GM21367 (cell line): ENCODE data around the gene PDZD4.

Source experiments
- ATAC-seq: cut with Tn5 transposase; IDR thresholded peaks from one replicate; pipeline ENCODE4 v1.9.1; 2021; ENCODE audit not compliant: unreplicated experiment

PDZD4 gene

DNA sequence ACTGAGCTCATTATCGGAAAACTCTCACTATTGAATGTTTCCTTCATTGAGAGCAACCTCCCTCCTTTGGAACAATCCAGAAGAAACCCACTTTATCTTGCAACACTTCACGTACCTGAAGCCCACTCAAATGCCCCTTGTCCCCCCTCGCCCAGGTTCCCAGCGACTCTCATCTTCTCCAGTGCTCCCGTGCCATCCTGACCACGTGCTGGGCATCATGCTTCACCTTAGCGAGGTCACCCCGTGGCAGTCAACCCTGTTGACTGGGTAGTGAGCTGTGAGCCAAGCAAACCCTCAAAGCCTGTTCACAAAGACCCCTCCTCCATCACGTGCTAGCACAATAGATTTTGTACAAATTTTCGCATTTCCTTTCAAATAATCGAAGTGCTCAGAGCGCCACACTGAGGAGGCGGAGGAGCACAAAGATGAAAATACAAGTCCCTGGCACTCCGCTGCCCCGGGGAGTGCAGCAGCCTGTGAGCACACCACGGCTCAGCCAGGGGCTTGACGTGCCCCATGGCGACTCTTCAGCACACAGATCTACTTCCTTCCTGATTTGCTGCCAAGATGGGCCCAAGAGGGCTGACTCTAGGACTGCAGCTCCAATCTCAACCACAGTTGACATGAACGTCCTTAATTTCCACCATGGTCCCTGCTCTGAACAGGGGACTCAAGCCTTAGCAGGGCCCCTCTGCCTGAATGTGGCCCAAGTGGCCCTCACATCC is 15.6 kb downstream of the PDZD4 start:
- ATAC-seq, result no peak

GRCh38 chrX:153813161-153813560 is 17.2 kb downstream of the PDZD4 start:
- no peak for ATAC-seq

- ATAC-seq, result no peak
Measured at GRCh38 chrX:153812220-153812619, 18.1 kb downstream of the PDZD4 start.

- no peak for ATAC-seq
Measured at GRCh38 chrX:153807976-153808375, 22.4 kb downstream of the PDZD4 start.

DNA sequence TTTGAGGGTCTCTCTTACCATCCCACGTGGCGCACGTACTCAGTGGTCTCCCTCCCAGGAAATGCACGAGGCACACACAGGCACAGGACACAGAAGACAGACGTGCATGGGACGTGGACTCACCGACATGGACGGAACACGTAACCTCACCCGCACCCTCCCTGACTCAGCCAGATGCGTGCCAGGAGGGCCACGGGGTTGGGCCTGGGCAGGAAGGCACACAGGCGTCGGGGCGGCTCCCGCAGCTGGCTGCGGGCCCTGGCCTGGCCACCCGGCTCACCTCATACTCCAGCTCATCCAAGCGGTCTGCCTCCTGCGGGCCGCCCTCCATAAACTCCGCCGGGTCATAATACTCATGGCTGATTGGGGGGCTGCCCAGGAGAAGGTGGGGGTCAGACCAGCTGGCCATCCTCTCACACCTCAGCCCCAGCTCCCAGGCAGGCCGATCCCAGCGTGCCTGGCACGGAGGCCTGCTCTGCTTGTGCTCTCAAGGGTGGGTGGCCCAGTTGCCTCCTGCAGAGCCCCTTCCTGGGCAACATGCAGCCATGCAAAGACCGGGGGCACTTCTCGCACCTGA is 23.3 kb downstream of the PDZD4 start:
- ATAC-seq, result no peak

- ATAC-seq, result no peak
Measured at GRCh38 chrX:153805436-153805835, 24.9 kb downstream of the PDZD4 start.

DNA sequence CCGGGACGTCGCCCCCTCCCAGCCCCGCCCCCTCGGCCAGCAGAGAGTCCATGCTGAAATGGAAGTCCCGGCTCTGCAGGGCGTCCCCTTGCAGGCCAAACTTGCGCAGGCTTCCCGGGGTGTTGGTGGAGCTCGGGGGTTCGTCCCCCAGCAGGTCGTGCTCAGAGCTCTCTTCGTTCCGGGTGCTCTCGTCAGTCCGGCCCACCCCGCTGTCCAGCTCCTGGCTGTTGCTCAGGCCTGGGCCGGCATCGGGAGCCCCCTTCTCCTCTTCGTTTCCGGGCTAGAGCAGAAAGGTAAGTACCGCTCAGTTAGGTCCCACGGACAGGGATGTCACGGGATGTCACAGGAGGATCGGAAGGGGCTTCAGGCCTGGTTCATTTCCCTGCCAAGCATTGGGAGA is 25.7 kb downstream of the PDZD4 start:
- no peak for ATAC-seq

DNA sequence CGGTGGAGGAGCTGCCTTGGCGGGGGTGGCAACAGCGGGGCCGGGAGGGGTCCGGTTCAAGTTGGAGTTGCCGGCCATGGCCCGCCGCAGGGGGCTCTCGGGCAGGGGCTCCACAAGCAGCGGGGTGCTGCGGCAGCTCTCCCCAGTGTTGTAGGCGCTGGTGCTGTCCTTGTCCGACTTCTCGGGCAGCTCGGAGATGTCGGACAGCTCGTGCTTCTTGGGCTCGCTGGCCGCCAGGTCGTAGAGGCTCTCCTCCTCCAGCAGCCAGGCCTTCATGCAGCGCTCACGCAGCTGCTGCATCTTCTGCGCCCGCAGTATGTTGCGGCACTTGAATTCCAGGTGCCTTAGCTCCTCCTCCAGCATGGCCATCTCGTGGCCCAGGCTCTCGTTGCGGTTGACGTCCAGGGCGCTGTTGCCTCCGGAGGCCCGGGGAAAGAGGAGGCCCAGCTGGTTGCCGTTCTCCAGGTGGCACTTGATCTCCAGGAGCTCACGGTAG is 26.2 kb downstream of the PDZD4 start:
- ATAC-seq, result no peak

DNA sequence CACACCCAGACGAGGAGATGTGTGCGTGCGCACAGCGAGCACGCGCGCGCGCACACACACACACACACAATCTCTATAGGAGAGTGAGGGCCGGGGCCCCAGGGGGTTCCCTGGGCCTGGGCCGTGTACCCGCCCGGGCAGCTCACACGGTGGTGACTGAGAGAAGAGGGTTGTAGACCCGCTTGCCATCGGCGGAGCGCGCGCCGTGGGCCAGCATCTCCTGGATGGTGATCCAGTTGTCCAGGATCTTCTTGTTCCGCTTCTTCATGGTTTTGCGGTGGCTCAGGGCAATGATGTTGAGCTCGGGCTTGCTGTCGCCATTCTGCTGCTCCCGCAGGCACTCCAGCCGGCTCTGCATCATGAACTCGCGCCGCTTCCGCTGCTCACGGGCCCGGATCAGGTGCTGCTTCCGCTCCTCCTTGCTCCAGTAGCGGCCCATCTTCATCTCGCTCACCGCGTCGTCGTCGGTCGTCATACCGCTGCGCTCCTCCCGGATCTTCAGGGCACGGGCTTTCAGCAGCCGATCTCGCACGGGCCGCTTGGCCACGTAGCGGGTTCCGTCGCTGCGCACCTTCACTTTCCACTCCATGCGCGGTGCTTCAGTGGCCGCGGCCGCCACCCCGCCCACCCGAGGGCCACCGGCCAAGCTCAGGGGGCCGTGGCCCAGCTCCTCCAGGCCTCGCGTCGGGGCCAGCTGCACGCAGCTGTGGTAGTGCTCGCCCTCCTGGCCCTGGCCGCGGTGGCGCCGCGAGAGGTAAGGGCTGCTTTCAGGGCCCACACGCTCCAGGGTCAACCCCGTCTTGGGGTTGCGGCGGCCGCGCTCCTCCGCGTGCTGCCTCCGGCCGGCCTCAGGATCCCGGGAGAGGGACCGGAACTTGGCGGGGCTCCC is 26.9 kb downstream of the PDZD4 start:
- ATAC-seq, result no peak

- ATAC-seq, result no peak
Measured at GRCh38 chrX:153802513-153803045, 27.8 kb downstream of the PDZD4 start.

DNA sequence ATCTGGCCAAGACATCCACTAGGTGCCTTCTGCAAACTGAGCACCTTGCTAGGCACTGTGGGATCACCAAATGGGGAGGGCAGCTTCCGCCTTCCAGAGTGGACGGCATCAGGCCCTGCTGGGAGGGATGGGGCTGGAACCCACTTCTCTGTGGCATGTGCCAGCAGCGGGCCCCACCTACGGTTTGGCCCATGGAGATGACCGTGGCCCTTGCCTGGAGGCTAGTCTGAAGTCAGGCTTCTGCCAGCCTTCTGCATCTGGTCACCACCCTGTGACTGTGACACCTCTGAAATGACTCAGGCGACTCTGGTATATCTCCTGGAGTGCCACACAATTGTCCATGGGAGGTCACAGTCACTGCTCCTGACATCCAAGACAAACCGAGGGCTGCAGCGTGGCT is 28.7 kb downstream of the PDZD4 start:
- ATAC-seq, result no peak

GRCh38 chrX:153800746-153801145 is 29.6 kb downstream of the PDZD4 start:
- ATAC-seq, result no peak

DNA sequence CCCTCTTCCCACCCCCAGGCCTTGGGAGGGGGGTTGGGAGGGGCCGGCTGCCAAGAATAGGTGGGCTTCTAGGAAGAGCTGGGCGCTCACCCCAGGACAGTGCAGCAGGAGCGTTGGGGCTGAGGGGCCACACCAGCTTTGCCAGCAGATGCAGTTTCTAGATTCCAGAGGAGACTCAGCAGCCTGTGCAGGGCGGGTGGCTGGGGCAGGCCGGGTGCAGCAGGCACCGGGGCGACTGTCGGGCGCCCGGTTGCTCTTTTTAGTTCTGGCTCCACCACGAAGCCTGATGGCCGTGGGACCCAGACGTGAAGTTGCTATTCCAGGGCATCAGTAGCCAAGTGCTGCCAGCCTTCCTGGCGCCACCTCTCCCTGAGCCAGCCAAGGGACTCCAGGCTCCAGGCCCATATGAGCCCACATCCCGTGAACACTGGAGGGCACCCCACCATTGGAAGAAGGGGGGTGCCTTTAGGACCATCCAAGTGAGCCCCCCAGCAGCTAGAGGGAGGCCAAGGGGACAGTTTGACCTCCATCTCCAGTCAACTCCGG is 30.1 kb downstream of the PDZD4 start:
- ATAC-seq, result no peak

DNA sequence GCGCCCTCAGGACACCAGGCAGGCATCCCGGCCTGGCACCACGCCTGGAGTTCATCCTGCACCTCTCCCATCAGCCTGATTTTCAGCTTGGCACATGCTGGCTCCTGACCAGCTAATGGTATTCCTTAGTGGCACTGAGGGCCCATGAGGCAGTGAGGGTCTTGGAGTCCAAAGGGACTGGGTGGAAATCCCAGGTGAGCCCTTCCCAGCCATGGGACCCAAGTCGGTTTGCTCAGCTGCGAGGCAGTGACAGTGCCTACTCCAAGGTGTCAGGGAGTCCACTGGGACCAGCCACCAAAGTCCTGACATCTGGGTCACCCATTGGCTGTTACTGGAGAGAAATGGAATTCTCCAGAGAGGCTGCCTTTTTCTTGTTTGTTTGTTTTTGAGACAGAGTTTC is 31.0 kb downstream of the PDZD4 start:
- no peak for ATAC-seq

DNA sequence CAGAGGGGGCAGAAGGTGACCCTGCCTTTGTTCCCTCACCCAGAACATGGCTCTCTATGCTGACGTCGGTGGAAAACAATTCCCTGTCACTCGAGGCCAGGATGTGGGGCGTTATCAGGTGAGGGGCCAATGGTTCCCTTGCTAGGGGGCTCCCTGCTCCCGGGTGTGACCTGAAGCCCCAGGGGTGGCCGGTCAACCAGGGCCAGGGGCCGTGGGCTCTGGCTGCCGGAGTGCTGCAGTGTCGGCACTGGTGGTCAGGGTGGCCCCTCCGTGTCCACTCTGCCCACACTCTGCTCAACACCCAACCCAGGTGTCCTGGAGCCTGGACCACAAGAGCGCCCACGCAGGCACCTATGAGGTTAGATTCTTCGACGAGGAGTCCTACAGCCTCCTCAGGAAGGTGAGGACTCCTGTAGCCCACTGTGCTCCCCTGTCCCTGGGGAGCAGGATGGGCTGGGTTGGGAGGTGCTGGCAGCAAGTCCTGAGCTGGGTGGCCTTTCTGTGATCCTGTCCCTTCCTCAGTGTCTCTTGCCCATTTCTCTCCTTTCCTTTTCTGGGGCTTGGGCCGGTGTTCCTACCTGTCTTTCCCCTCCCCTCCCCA is 32.8 kb downstream of the PDZD4 start:
- no peak for ATAC-seq

DNA sequence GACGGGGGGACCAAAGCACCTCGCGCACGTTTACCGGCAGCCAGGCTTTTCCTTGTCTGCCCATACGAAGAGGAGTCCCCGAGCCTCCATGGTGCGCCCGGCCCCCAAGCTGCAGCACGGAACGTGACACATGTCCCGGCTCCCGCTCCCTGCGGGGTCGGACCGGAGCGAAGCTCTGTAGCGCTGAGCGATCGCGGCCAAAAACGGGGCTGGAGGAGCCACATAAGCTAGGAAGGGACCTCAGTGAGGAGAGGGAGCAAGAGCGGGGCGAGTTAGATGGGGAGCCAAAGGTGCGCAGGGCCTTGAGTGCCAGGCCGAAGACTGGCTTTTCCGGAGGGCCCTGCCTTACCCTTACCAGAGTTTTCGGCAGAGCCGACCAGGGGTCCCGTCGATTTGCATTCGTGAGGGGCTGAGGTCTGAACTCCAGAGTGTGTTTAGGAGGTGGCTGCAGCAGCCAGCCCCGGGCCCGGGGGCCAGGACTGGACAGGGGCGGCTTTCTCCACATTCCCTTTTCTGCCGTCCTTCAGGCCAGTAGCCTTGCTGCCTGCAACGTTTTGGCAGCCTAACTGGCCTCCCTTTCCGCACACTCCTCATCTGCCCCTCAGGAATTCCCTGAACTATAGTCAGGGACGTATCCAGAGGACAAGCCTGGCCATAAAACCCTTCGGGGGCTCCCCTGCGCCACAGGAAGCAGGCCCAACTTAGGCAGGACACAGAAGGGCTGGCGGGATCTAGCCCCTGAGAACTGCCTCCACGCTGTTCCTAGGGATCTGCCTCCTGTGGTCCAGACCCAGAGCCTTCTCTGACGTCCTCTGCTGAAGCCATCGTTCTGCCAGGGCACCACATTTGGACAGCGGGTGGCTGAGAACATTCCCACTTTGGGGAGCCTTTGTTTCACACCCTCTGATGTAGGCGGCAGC is 35.2 kb downstream of the PDZD4 start:
- ATAC-seq, result no peak

DNA sequence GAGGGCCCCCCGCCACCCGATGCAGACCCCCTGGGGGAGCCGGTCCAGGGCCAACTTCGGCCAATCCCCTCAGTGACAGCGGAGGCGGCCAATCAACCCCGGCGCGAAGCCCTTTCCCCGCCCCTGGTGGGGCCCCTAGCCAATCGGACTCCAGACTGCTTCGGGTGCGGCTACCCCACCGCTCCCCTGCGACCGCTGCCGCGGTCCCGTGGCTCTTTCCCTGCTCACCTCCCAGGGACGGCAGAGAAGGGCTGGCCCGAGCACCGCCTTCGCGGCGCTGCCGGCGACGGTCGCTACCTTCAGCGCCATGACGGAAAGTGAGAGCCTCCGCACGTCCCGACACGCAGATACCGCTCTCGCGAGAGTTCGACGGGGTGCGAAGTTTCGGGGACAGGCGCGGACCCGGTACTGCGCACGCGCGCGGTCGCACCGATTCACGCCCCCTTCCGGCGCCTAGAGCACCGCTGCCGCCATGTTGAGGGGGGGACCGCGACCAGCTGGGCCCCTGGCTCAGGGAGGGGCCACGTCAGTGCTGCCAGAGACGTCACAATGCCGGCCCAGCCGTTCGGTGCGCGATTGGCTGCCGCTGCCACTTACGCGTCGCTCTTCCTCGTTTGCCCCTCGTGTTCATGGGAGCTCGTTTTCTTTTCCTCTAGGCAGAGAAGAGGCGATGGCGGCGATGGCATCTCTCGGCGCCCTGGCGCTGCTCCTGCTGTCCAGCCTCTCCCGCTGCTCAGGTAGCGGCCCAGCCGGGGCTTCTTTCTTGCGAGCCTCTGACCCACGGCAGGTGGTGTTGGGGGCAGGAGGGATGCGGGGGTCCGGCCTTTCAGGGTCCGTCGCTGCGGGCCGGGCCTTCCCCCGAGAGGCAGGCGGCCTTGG is 36.1 kb downstream of the PDZD4 start, which contains the start of the genes IDH3G and SSR4:
Gene IDH3G, minus strand, starts transcription at position 358 of the 879 bp plus-strand sequence. Its CDS starts 49 bp downstream, at position 309.
Gene SSR4, plus strand, starts transcription at position 651 of the 879 bp plus-strand sequence. Its CDS starts 20 bp downstream, at position 671.
- ATAC-seq, result peak; percentile 86

DNA sequence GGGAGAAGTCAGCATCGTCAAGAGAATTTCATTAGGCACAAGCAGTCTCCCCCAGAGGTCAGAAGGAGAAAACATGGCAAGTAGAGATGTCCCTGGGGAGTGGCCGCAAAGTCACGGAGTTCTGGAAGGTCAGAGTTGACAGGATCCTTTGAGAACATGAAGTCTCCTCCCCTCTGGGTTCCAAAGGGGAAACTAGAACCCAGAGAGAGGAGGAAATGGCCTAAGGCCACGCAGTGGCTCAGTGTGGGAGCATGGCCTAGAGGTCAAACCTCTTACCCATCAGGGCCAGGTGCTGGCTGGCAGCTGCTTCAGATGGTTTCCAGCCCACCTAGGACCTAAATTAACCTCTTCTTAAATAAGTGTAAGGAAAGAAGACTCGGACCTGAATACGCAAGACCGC is 37.1 kb downstream of the PDZD4 start:
- no peak for ATAC-seq

DNA sequence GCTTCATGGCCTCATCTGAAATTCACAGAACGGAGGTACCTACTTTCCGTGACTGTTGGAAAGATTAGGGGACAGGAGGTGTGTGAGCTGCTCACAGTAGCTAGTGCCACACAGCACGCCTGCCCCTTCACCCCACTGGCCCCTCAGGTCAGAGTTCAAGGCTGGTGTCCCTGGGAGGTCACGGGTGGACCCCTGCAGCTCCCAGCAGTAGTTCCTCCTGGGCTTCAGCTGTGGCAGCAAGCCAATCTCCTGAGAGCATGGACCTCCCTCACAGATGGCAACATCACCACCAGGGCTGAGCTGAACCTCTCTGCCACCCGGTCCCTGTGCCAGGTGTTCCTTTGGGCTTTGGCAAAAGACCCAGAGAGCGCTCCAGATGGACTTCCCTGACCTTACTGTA is 38.0 kb downstream of the PDZD4 start:
- ATAC-seq, result no peak
